CD14-positive monocyte (primary cell): ENCODE results near the gene CLECL1. TPM values are rescaled to one million over a fixed set of nuclear protein-coding genes. Genes with fewer than 3 reads are reported as not detected.
A peak's percentile ranks its signal among the peaks of the same experiment; 100 is the strongest.

Experiments used
- DNase-seq, 3 donors: peaks; one replicate each; pipeline ENCODE4 v3.0.0-alpha.2; 2011 to 2022
- H2AFZ ChIP-seq: 2 replicates; pipeline ENCODE4 v1.6.0; 2012; ENCODE audit warnings: mild to moderate bottlenecking, low read depth, low read length, inconsistent platforms; ENCODE audit not compliant: insufficient read depth, poor library complexity, severe bottlenecking
- H3K27ac ChIP-seq, 2 donors: 1 replicate in 1 of 2; 2 replicates in 1 of 2; pipeline ENCODE4 v1.5.1; 2012 to 2013; ENCODE audit warnings: low read length in 2 of 2, control low read depth in 1 of 2, inconsistent platforms in 1 of 2, low read depth in 1 of 2, mild to moderate bottlenecking in 1 of 2
- H3K27me3 ChIP-seq, 2 donors: one replicate each; pipeline versions ENCODE4 v1.6.0 to v1.6.1; 2011 to 2013; ENCODE audit warnings: low read length in 2 of 2; ENCODE audit not compliant: control insufficient read depth in 2 of 2, insufficient read depth in 2 of 2
- H3K36me3 ChIP-seq, 2 donors: replicated peaks in 1 of 2; 1 replicate in 1 of 2; 2 replicates in 1 of 2; pipeline versions ENCODE4 v1.5.1 to v1.6.1; 2012 to 2013; ENCODE audit warnings: low read length in 2 of 2, control low read depth in 1 of 2, inconsistent platforms in 1 of 2, mild to moderate bottlenecking in 1 of 2; ENCODE audit not compliant: insufficient read depth in 2 of 2, control insufficient read depth in 1 of 2
- H3K4me1 ChIP-seq, 2 donors: 1 replicate in 1 of 2; 2 replicates in 1 of 2; pipeline versions ENCODE4 v1.5.1 to v1.6.1; 2012 to 2013; ENCODE audit warnings: low read length in 2 of 2, control low read depth in 1 of 2, inconsistent platforms in 1 of 2, mild to moderate bottlenecking in 1 of 2, moderate library complexity in 1 of 2; ENCODE audit not compliant: insufficient read depth in 2 of 2, control insufficient read depth in 1 of 2
- H3K4me2 ChIP-seq: replicated peaks from 2 replicates; pipeline ENCODE3; 2012; ENCODE audit warnings: low read length, moderate library complexity, mild to moderate bottlenecking; ENCODE audit not compliant: poor library complexity, severe bottlenecking; ENCODE audit errors: extremely low read depth
- H3K4me3 ChIP-seq, 3 experiments: fragments of 200-600 bp in 1 of 3; sonication (generic) in 1 of 3; replicated peaks in 1 of 3; 1 replicate in 2 of 3; 2 replicates in 1 of 3; pipeline ENCODE4 v1.5.1; 2011 to 2013; ENCODE audit warnings: low read length in 3 of 3, mild to moderate bottlenecking in 3 of 3, control low read depth in 2 of 3, low read depth in 2 of 3, inconsistent platforms in 1 of 3, moderate library complexity in 1 of 3
- H3K79me2 ChIP-seq: 2 replicates; pipeline ENCODE4 v1.6.0; 2012; ENCODE audit warnings: mild to moderate bottlenecking, control low read depth, inconsistent platforms, low read length, moderate library complexity; ENCODE audit not compliant: insufficient read depth
- H3K9ac ChIP-seq: 2 replicates; pipeline ENCODE4 v1.6.0; 2017; ENCODE audit warnings: low read length, mild to moderate bottlenecking; ENCODE audit not compliant: insufficient read depth, poor library complexity, severe bottlenecking
- H3K9me3 ChIP-seq, 2 donors: replicated peaks in 1 of 2; 1 replicate in 1 of 2; 2 replicates in 1 of 2; pipeline versions ENCODE4 v1.5.1 to v1.6.1; 2012 to 2013; ENCODE audit warnings: low read length in 2 of 2, control low read depth in 1 of 2; ENCODE audit not compliant: control insufficient read depth in 1 of 2, insufficient read depth in 1 of 2
- H4K20me1 ChIP-seq: 2 replicates; pipeline ENCODE4 v1.6.0; 2012; ENCODE audit warnings: mild to moderate bottlenecking, low read length, control low read depth, moderate library complexity; ENCODE audit not compliant: insufficient read depth
- H3K27ac Mint-ChIP-seq, 7 donors: one replicate each; pipeline ENCODE4 v1.8.0; 2020; ENCODE audit warnings: mild to moderate bottlenecking in 7 of 7, mixed read lengths in 7 of 7, moderate library complexity in 6 of 7, inconsistent platforms in 2 of 7
- H3K27me3 Mint-ChIP-seq, 3 donors: one replicate each; pipeline ENCODE4 v1.8.0; 2021 to 2022; ENCODE audit warnings: low read depth in 3 of 3, mild to moderate bottlenecking in 3 of 3, mixed read lengths in 3 of 3, moderate library complexity in 3 of 3, inconsistent platforms in 1 of 3
- H3K36me3 Mint-ChIP-seq, 2 donors: one replicate each; pipeline ENCODE4 v1.8.0; 2020; ENCODE audit warnings: mixed read lengths in 2 of 2, inconsistent platforms in 1 of 2, mild to moderate bottlenecking in 1 of 2
- H3K4me1 Mint-ChIP-seq: one replicate; pipeline ENCODE4 v1.8.0; 2020; ENCODE audit warnings: mild to moderate bottlenecking, mixed read lengths
- H3K4me3 Mint-ChIP-seq, 2 donors: one replicate each; pipeline ENCODE4 v1.8.0; 2020; ENCODE audit warnings: mild to moderate bottlenecking in 2 of 2, mixed read lengths in 2 of 2, moderate library complexity in 1 of 2
- H3K9me3 Mint-ChIP-seq, 7 donors: one replicate each; pipeline ENCODE4 v1.8.0; 2020 to 2022; ENCODE audit warnings: mixed read lengths in 7 of 7, mild to moderate bottlenecking in 6 of 7, moderate library complexity in 6 of 7, inconsistent platforms in 2 of 7
- WGBS: methylation state at CpG from one replicate; pipeline ENCODE4 v1.1.5; 2013; ENCODE audit warnings: missing lambda C conversion rate; ENCODE audit not compliant: insufficient coverage; 5-methylcytosine and 5-hydroxymethylcytosine counted together
- intact Hi-C, 2 donors: fragments of 100-400 bp; cut with micrococcal nuclease; formaldehyde crosslinking; loops; one replicate each; pipeline versions ENCODE4 v1.15.0 to v1.15.1; 2023
- polyA plus RNA-seq, 3 donors: library from polyadenylated mRNA; depleted of rRNA in 1 of 3; unstranded in 2 of 3; stranded (reverse) in 1 of 3; fragments of 300-500 nt in 2 of 3; fragments of >200 nt in 1 of 3; fragmentation: Illumina TruSeq in 2 of 3; gene quantifications; 1 replicate in 2 of 3; 2 replicates in 1 of 3; pipeline ENCODE4 v1.2.3, GENCODE V29; 2012 to 2021
- TF ChIP-seq, protein P1 (sequence below): fragments of 200-600 bp; IDR thresholded peaks from one replicate; pipeline ENCODE4 v1.8.0; 2022; ENCODE audit warnings: antibody characterized with exemption, mild to moderate bottlenecking

CLECL1 gene
- polyA plus RNA-seq, 3 donors = 7.6 to 20.6 (median 11.4) TPM

GRCh38 chr12:9735601-9736000 lies 2.7 kb upstream of the CLECL1 start:
- H3K27ac Mint-ChIP-seq = peak overlapping the region in 3 of 7 donors; percentile 27 to 88 (median 68)
- peaks cover 0 to 2% (median 0%) of the 10 kb centered on the region in 7 donors for H3K9me3 Mint-ChIP-seq
- Histone ChIP-seq H3K27me3 (no peaks in the 10 kb centered on the region), H3K36me3 (no peaks in the 10 kb centered on the region), H4K20me1 (no peaks in the 10 kb centered on the region), H2AFZ (no peak overlapping the region), H3K9ac (no peak overlapping the region), H3K4me3 (no peak overlapping the region), H3K79me2 (peaks cover 13% of the 10 kb centered on the region), H3K4me1 (peaks cover 67 to 83% of the 10 kb centered on the region in 2 donors), H3K4me2 (peak overlapping the region; percentile 35), H3K9me3 (no peaks in the 10 kb centered on the region), H3K27ac (peak overlapping the region in 1 of 2 donors; percentile 43)
- no peaks in the 10 kb centered on the region for H3K27me3 Mint-ChIP-seq
- WGBS = no CpG with 5 or more reads among the region's 3 CpGs
- TF ChIP-seq, protein P1, sequence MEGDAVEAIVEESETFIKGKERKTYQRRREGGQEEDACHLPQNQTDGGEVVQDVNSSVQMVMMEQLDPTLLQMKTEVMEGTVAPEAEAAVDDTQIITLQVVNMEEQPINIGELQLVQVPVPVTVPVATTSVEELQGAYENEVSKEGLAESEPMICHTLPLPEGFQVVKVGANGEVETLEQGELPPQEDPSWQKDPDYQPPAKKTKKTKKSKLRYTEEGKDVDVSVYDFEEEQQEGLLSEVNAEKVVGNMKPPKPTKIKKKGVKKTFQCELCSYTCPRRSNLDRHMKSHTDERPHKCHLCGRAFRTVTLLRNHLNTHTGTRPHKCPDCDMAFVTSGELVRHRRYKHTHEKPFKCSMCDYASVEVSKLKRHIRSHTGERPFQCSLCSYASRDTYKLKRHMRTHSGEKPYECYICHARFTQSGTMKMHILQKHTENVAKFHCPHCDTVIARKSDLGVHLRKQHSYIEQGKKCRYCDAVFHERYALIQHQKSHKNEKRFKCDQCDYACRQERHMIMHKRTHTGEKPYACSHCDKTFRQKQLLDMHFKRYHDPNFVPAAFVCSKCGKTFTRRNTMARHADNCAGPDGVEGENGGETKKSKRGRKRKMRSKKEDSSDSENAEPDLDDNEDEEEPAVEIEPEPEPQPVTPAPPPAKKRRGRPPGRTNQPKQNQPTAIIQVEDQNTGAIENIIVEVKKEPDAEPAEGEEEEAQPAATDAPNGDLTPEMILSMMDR = no peak
- H3K4me3 Mint-ChIP-seq = no peak overlapping the region
- H3K4me1 Mint-ChIP-seq = peaks cover 75% of the 10 kb centered on the region
- DNase-seq = peak in 1 of 3 donors; percentile 43
- intact Hi-C loops = no loop called here
- H3K36me3 Mint-ChIP-seq = peaks cover 0 to 3% of the 10 kb centered on the region in 2 donors

GRCh38 chr12:9731797-9732196 lies 1.1 kb downstream of the CLECL1 start:
- WGBS = no CpG with 5 or more reads among the region's 2 CpGs
- no peaks in the 10 kb centered on the region for H3K9me3 ChIP-seq
- intact Hi-C loops = no loop called here
- peak overlapping the region; percentile 49 for H3K9ac ChIP-seq
- TF ChIP-seq, protein P1 = no peak
- H3K27me3 ChIP-seq = no peaks in the 10 kb centered on the region
- Mint-ChIP-seq H3K27ac (peak overlapping the region; percentile 84 to 94 (median 92)), H3K4me1 (peaks cover 48% of the 10 kb centered on the region), H3K9me3 (no peaks in the 10 kb centered on the region), H3K27me3 (no peaks in the 10 kb centered on the region), H3K36me3 (no peaks in the 10 kb centered on the region), H3K4me3 (peak overlapping the region; percentile 63 to 88)
- H3K79me2 ChIP-seq = peaks cover 47% of the 10 kb centered on the region
- peak overlapping the region; percentile 22 to 83 (median 72) for H3K4me3 ChIP-seq
- H3K4me2 ChIP-seq = peak overlapping the region; percentile 68
- H3K27ac ChIP-seq = peak overlapping the region; percentile 61 to 80
- H4K20me1 ChIP-seq = no peaks in the 10 kb centered on the region
- no peaks in the 10 kb centered on the region for H3K36me3 ChIP-seq
- H2AFZ ChIP-seq = peak overlapping the region; percentile 62
- DNase-seq = peak; percentile 34 to 69 (median 61)
- H3K4me1 ChIP-seq = peaks cover 49 to 64% of the 10 kb centered on the region in 2 donors
